Measurements from ENCODE around the gene PCSK5.
"Not testable (repeated sequence)": the region's sequence is repeated elsewhere in the genome, so short reads cannot be mapped to it uniquely, and the experiment has no call there.

Gene PCSK5

GRCh38 chr9:76324030-76324429 is 433.6 kb downstream of the PCSK5 start:
- DNase-seq = not testable (repeated sequence)

GRCh38 chr9:76330034-76330433 is 439.6 kb downstream of the PCSK5 start:
- DNase-seq = no peak

GRCh38 chr9:76333388-76333787 is 442.9 kb downstream of the PCSK5 start:
- no peak for DNase-seq

GRCh38 chr9:76333964-76334363 is 443.5 kb downstream of the PCSK5 start:
- no peak for DNase-seq

- DNase-seq = no peak
Measured at GRCh38 chr9:76336027-76336426, 445.6 kb downstream of the PCSK5 start.

- no peak for DNase-seq
Measured at GRCh38 chr9:76338418-76338817, 447.9 kb downstream of the PCSK5 start.

- DNase-seq = no peak
Measured at GRCh38 chr9:76341616-76342015, 451.1 kb downstream of the PCSK5 start.

- DNase-seq = no peak
Measured at GRCh38 chr9:76342201-76342600, 451.7 kb downstream of the PCSK5 start.

- no peak for DNase-seq
Measured at GRCh38 chr9:76342858-76343257, 452.4 kb downstream of the PCSK5 start.

- no peak for DNase-seq
Measured at GRCh38 chr9:76349865-76350264, 459.4 kb downstream of the PCSK5 start.

- DNase-seq = no peak
Measured at GRCh38 chr9:76351006-76351405, 460.5 kb downstream of the PCSK5 start.

- no peak for DNase-seq
Measured at GRCh38 chr9:76352026-76352620, 461.6 kb downstream of the PCSK5 start.

GRCh38 chr9:76353280-76353679 is 462.8 kb downstream of the PCSK5 start:
- DNase-seq = no peak

- no peak for DNase-seq
Measured at GRCh38 chr9:76354221-76354620, 463.7 kb downstream of the PCSK5 start.

- no peak for DNase-seq
Measured at GRCh38 chr9:76355886-76356285, 465.4 kb downstream of the PCSK5 start.

GRCh38 chr9:76357555-76357954 is 467.1 kb downstream of the PCSK5 start:
- no peak for DNase-seq

GRCh38 chr9:76358628-76359280 is 468.3 kb downstream of the PCSK5 start:
- DNase-seq = no peak

- DNase-seq = no peak
Measured at GRCh38 chr9:76359365-76359764, 468.9 kb downstream of the PCSK5 start.

- no peak for DNase-seq
Measured at GRCh38 chr9:76359766-76360165, 469.3 kb downstream of the PCSK5 start.

- DNase-seq = not testable (repeated sequence)
Measured at GRCh38 chr9:76362332-76363031, 472.0 kb downstream of the PCSK5 start.

GRCh38 chr9:76363032-76363395 is 472.5 kb downstream of the PCSK5 start:
- DNase-seq = no peak

- no peak for DNase-seq
Measured at GRCh38 chr9:76365028-76365427, 474.6 kb downstream of the PCSK5 start.

- no peak for DNase-seq
Measured at GRCh38 chr9:76366275-76366674, 475.8 kb downstream of the PCSK5 start.

- no peak for DNase-seq
Measured at GRCh38 chr9:76369583-76369982, 479.1 kb downstream of the PCSK5 start.
